SJSA1 (cell line): ENCODE data around the gene CHD9. TPM values are rescaled to one million over a fixed set of nuclear protein-coding genes. Genes with fewer than 3 reads are reported as not detected.
A peak's percentile ranks its signal among the peaks of the same experiment; 100 is the strongest.

Source experiments
- DNase-seq, 2 experiments: peaks; one replicate each; pipeline ENCODE4 v3.0.0-alpha.2; 2015 to 2020; ENCODE audit warnings: low spot score in 2 of 2, low read depth in 1 of 2
- H3K27ac ChIP-seq: fragments of 250-450 bp; sonication (Bioruptor Pico); 2 replicates; pipeline ENCODE4 v1.5.1; 2020; ENCODE audit warnings: mild to moderate bottlenecking, moderate library complexity
- H3K27me3 ChIP-seq: fragments of 250-450 bp; sonication (Bioruptor Pico); replicated peaks from 2 replicates; pipeline ENCODE4 v1.5.1; 2020; ENCODE audit warnings: mild to moderate bottlenecking, moderate library complexity
- H3K36me3 ChIP-seq: fragments of 250-450 bp; sonication (Bioruptor Pico); 2 replicates; pipeline ENCODE4 v1.5.1; 2020; ENCODE audit warnings: mild to moderate bottlenecking
- H3K4me1 ChIP-seq: fragments of 250-450 bp; sonication (Bioruptor Pico); replicated peaks from 2 replicates; pipeline ENCODE4 v1.6.1; 2021; ENCODE audit warnings: mild to moderate bottlenecking
- H3K4me3 ChIP-seq: fragments of 250-450 bp; sonication (Bioruptor Pico); 2 replicates; pipeline ENCODE4 v1.5.1; 2020; ENCODE audit warnings: mild to moderate bottlenecking
- H3K9me3 ChIP-seq: fragments of 250-450 bp; sonication (Bioruptor Pico); replicated peaks from 2 replicates; pipeline ENCODE4 v1.5.1; 2020; ENCODE audit warnings: mild to moderate bottlenecking
- total RNA-seq: library from RNA; depleted of rRNA; stranded (reverse); fragments of >200 nt; shearing (Covaris generic); gene quantifications from 2 replicates; pipeline ENCODE4 v1.2.3, GENCODE V29; 2014

Gene CHD9
- total RNA-seq, 1 experiment from 2014 or later, result 29.2 TPM

DNA sequence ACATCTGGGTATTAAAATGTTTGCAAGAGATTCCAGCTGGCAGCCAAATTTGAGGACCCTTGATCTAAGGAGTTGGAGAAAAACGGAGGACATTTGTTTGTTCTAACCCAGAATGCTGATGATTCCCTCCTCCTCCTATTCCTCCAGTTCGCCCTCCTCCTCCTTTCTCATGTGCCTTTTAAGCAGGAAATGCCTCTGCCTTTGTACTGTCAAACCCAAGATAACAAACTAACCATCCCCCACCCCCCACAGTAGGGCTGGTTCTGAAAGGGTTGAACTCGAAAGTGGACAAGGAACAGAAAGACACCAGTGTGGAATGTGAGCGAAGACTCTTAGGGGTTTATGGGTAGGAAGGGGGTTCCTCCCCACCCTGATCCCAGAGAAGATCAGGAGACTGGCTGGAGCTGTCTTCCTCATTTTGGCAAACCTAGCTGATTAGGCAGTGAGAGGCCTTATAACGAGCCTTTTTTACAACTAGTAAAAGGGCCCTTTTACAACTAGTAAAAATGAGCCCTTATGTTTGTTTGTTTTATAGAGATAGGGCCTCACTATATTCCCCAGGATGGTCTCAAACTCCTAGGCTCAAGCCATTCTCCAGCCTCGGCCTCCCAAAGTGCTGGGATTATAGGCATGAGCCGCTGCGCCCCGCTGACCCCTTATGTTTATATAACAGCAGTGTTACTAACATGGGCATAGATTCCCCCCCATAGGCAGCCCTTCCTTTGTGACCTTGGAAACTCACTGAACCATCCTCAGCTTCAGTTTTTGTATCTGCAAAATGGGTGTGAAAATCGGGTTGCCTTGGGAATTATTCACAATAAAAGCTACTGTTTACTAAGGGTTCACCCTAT lies 975 bp downstream of the CHD9 start:
- Histone ChIP-seq H3K9me3 (no peaks in the 10 kb centered on the region), H3K27me3 (no peaks in the 10 kb centered on the region), H3K27ac (peak overlapping the region; percentile 55), H3K4me3 (peak overlapping the region; percentile 61), H3K36me3 (no peaks in the 10 kb centered on the region), H3K4me1 (peaks cover 30% of the 10 kb centered on the region)
- peak; percentile 73 to 79 for DNase-seq

DNA sequence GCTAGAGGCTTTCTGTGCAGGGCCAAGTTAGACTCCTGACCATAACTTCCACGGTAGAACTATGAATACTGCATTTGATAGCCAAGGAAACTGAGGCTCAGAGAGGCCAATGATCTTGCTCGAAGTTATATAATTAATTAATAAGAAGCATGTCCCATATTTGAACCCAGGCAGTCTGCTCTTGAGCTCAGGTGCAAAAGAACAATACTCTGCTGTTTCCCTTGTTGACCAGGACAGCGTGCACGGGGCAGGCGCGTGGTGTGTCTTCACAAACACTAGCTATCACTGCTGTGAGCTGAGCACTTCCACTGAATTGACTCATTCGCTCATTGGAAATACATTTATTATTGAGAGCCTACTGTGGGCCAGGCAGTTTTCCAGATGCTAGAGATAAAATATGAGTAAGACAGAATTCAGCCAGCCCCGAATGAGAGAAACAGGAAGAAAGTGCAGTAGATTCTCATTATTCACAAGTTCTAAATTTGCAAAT lies 1.6 kb downstream of the CHD9 start:
- H3K27me3 ChIP-seq, result no peaks in the 10 kb centered on the region
- peaks cover 30% of the 10 kb centered on the region for H3K4me1 ChIP-seq
- H3K36me3 ChIP-seq, result no peaks in the 10 kb centered on the region
- H3K9me3 ChIP-seq, result no peaks in the 10 kb centered on the region
- peak overlapping the region; percentile 55 for H3K27ac ChIP-seq
- DNase-seq, result no peak
- no peak overlapping the region for H3K4me3 ChIP-seq

- H3K9me3 ChIP-seq, result no peaks in the 10 kb centered on the region
- no peaks in the 10 kb centered on the region for H3K36me3 ChIP-seq
- DNase-seq, result no peak
- H3K4me3 ChIP-seq, result no peak overlapping the region
- peaks cover 25% of the 10 kb centered on the region for H3K4me1 ChIP-seq
- H3K27me3 ChIP-seq, result no peaks in the 10 kb centered on the region
- no peak overlapping the region for H3K27ac ChIP-seq
These were observed 2.9 kb downstream of the CHD9 start for GRCh38 chr16:53057658-53058057.

DNA sequence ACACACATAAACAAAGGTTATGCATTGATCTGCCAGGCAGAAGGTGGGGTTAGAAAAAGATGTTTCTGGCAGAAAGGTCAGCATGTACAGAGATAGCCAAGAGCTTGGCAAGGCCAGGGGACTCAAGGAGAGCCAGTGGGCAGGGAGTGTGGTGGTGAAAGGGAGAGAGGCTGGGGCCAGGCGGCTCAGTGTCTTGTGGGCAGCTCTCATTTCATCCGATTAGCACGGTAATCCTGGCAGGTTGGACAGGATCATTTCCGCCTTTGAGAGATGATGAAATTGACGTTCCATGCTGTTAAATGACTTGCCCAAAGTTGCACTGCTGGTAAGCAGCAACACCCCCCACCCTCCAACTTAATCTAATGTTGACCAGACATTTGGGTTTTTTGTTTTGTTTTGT lies 3.6 kb downstream of the CHD9 start:
- no peak overlapping the region for H3K27ac ChIP-seq
- H3K4me1 ChIP-seq, result peaks cover 20% of the 10 kb centered on the region
- H3K27me3 ChIP-seq, result no peaks in the 10 kb centered on the region
- no peaks in the 10 kb centered on the region for H3K9me3 ChIP-seq
- H3K36me3 ChIP-seq, result no peaks in the 10 kb centered on the region
- H3K4me3 ChIP-seq, result no peak overlapping the region
- no peak for DNase-seq

- no peak overlapping the region for H3K4me3 ChIP-seq
- H3K4me1 ChIP-seq, result peaks cover 20% of the 10 kb centered on the region
These were observed 4.1 kb downstream of the CHD9 start for GRCh38 chr16:53058882-53059281.

DNA sequence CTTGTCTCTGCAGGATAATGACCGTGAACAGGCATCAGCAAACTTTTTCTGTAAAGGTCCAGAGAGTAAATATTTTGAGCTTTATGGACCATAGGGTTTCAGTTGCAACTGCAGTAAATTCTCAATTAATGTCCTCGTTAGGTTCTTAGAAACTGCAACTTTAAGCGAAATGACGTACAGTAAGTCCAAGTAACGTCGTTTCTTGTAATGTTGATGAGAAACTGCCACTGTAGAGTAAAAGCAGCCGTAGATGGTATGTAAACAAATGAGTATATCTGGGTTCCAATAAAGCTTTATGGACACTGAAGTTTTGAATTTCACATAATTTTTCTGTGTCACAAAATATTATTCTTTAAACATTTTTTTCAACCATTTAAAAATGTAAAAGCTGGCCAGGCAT lies 4.9 kb downstream of the CHD9 start:
- Histone ChIP-seq H3K4me3 (no peak overlapping the region), H3K27ac (no peak overlapping the region), H3K36me3 (no peaks in the 10 kb centered on the region), H3K4me1 (peaks cover 14% of the 10 kb centered on the region), H3K9me3 (no peaks in the 10 kb centered on the region), H3K27me3 (no peaks in the 10 kb centered on the region)
- DNase-seq, result no peak

More at GRCh38 chr16:53058882-53059281, 4.1 kb downstream of the CHD9 start:
- no peak for DNase-seq
- no peaks in the 10 kb centered on the region for H3K9me3 ChIP-seq
- no peak overlapping the region for H3K27ac ChIP-seq
- H3K27me3 ChIP-seq, result no peaks in the 10 kb centered on the region
- H3K36me3 ChIP-seq, result no peaks in the 10 kb centered on the region

DNA sequence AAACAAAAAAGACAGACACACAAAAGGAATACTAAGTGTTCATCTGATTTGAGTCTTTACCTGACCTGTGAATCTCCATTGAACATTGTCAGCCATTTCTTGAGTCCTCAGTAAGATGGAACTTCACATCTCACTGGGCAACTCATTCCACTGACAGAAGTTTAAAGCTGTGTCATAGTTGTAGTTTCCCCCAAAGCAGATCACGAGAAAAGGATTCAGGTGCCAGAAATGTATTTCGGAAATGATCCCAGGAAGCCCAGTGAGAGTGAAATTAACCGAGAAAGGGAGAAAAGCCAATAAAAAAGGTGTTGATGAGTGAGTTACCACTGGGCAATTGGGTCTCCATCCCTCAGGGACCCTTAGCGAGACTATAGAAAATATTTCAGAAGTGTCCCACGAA lies 6.5 kb downstream of the CHD9 start:
- Histone ChIP-seq H3K27ac (no peak overlapping the region), H3K4me1 (peaks cover 4% of the 10 kb centered on the region), H3K9me3 (no peaks in the 10 kb centered on the region), H3K4me3 (no peak overlapping the region), H3K36me3 (no peaks in the 10 kb centered on the region; the same call in 1 of the 2 replicates), H3K27me3 (no peaks in the 10 kb centered on the region)
- no peak for DNase-seq

GRCh38 chr16:53061701-53062159 lies 6.9 kb downstream of the CHD9 start:
- Histone ChIP-seq H3K4me3 (no peak overlapping the region), H3K4me1 (no peaks in the 10 kb centered on the region), H3K27me3 (no peaks in the 10 kb centered on the region), H3K36me3 (no peaks in the 10 kb centered on the region; the same call in 1 of the 2 replicates), H3K27ac (no peak overlapping the region), H3K9me3 (no peaks in the 10 kb centered on the region)
- no peak for DNase-seq

DNA sequence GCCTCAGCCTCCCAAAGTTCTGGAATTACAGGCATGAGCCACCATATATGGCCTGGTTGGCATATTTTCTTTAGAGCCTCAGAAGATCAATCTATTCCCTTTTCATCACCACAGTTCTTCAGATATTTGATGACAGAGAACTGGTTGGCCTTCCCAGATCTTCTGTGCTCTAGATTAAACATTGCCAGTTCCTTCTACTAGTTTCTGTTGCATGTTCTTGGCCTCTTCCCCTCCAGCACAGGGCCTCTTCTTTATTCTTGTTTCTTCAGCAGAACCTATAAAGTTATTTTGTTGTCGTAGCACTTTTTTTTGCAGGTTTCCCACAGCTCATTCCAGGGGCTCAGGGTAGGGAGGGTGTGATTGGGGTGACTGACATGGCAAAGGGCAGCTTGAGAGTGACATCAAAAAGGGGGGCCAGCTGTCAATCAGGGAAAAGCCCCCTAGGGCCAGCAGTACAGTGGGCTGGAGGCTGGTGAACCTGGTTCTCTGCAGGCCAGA lies 9.3 kb downstream of the CHD9 start:
- Histone ChIP-seq H3K27me3 (no peaks in the 10 kb centered on the region; the same call in 1 of the 2 replicates), H3K9me3 (no peaks in the 10 kb centered on the region), H3K4me3 (no peak overlapping the region), H3K27ac (no peak overlapping the region), H3K36me3 (no peaks in the 10 kb centered on the region; the same call in 1 of the 2 replicates), H3K4me1 (no peaks in the 10 kb centered on the region)
- no peak for DNase-seq

DNA sequence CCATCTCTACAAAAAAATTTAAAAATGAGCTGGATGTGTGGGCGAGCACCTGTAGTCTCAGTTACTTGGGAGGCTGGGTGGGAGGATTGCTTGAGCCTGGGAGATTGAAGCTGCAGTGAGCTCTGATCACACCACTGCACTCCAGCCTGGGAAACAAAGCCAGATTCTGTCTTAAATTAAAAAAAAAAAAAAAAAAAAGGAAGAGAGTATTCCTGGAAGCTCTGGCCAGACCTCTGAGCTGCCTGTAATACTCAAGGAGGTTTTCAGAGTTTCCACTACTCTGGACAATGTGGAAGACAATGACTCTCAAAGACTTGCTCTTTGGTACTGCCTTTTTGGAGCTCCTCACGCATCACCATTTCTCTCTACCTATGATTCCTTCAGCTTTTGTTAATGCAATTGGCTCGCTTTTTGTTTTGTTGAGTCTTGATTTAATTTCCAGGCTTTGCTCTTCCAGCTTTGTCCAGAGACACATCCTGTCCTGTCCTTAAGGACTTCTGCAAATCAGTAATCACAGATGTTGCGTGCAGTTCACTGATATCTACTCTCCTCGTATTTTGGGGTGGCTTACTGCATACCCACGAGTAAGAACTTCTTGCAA lies 10.8 kb downstream of the CHD9 start:
- Histone ChIP-seq H3K27me3 (no peaks in the 10 kb centered on the region; the same call in 1 of the 2 replicates), H3K4me1 (no peaks in the 10 kb centered on the region), H3K9me3 (no peaks in the 10 kb centered on the region), H3K27ac (no peak overlapping the region), H3K4me3 (no peak overlapping the region), H3K36me3 (no peaks in the 10 kb centered on the region; the same call in 1 of the 2 replicates)
- DNase-seq, result no peak

DNA sequence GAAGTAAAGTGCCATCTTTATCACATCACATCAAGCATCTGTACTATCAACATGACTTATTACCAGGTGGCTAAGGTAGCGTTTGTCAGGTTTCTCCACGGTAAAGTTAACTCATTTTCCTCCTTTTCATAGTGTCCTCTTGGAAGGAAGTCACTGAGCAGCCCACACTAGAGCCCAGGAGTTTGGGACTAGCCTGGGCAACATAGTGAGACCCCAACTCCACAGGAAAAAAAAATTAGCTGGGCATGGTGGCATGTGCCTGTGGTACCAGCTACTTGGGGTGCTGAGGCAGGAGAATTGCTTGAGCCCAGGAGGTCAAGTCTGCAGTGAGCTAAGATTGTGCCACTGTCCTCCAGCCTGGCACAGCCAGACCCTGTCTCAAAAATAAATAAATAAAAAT lies 12.9 kb downstream of the CHD9 start:
- no peaks in the 10 kb centered on the region; the same call in 1 of the 2 replicates for H3K36me3 ChIP-seq
- H3K27me3 ChIP-seq, result no peaks in the 10 kb centered on the region; the same call in 1 of the 2 replicates
- H3K9me3 ChIP-seq, result no peaks in the 10 kb centered on the region
- no peak overlapping the region for H3K4me3 ChIP-seq
- H3K4me1 ChIP-seq, result no peaks in the 10 kb centered on the region
- no peak for DNase-seq
- no peak overlapping the region for H3K27ac ChIP-seq

- H3K9me3 ChIP-seq, result peaks cover under 1% of the 10 kb centered on the region; the same call in 1 of the 2 replicates
These were observed 13.6 kb downstream of the CHD9 start for GRCh38 chr16:53068423-53068833.

GRCh38 chr16:53069772-53070171 lies 15.0 kb downstream of the CHD9 start:
- H3K36me3 ChIP-seq, result no peaks in the 10 kb centered on the region; the same call in 1 of the 2 replicates
- DNase-seq, result no peak
- no peak overlapping the region for H3K27ac ChIP-seq
- no peak overlapping the region for H3K4me3 ChIP-seq
- no peaks in the 10 kb centered on the region; the same call in 1 of the 2 replicates for H3K27me3 ChIP-seq
- H3K9me3 ChIP-seq, result peaks cover 7% of the 10 kb centered on the region; the same call in 1 of the 2 replicates
- H3K4me1 ChIP-seq, result no peaks in the 10 kb centered on the region

More at GRCh38 chr16:53068423-53068833, 13.6 kb downstream of the CHD9 start:
- no peaks in the 10 kb centered on the region for H3K4me1 ChIP-seq
- H3K27me3 ChIP-seq, result no peaks in the 10 kb centered on the region; the same call in 1 of the 2 replicates
- no peaks in the 10 kb centered on the region; the same call in 1 of the 2 replicates for H3K36me3 ChIP-seq
- no peak overlapping the region for H3K4me3 ChIP-seq
- DNase-seq, result no peak
- no peak overlapping the region for H3K27ac ChIP-seq
